Hepatocyte (in vitro differentiated cells): ENCODE data around the gene DCAF4. TPM values are rescaled to one million over a fixed set of nuclear protein-coding genes. Genes with fewer than 3 reads are reported as not detected.

Source experiments
- DNase-seq: peaks from one replicate; pipeline ENCODE4 v3.0.0-alpha.2; 2016; ENCODE audit warnings: low spot score
- H2AFZ ChIP-seq: fragments of 200-600 bp; sonication (generic); 2 replicates; pipeline ENCODE4 v1.6.0; 2016; ENCODE audit warnings: antibody characterized with exemption, mild to moderate bottlenecking
- H3K27ac ChIP-seq: fragments of 200-600 bp; sonication (generic); 2 replicates; pipeline ENCODE4 v1.5.1; 2016; ENCODE audit warnings: mild to moderate bottlenecking
- H3K27me3 ChIP-seq: fragments of 200-600 bp; sonication (generic); 2 replicates; pipeline ENCODE4 v1.6.1; 2016
- H3K36me3 ChIP-seq: fragments of 200-600 bp; sonication (generic); replicated peaks from 2 replicates; pipeline ENCODE4 v1.5.1; 2016; ENCODE audit warnings: low read depth; ENCODE audit not compliant: insufficient read depth
- H3K4me1 ChIP-seq: fragments of 200-600 bp; sonication (generic); 2 replicates; pipeline ENCODE4 v1.5.1; 2016; ENCODE audit warnings: mild to moderate bottlenecking, moderate library complexity; ENCODE audit not compliant: insufficient read depth
- H3K4me2 ChIP-seq: fragments of 200-600 bp; sonication (generic); 2 replicates; pipeline ENCODE4 v1.6.0; 2016
- H3K4me3 ChIP-seq: fragments of 200-600 bp; sonication (generic); 2 replicates; pipeline ENCODE4 v1.5.1; 2016; ENCODE audit warnings: mild to moderate bottlenecking
- H3K79me2 ChIP-seq: fragments of 200-600 bp; sonication (generic); 2 replicates; pipeline ENCODE4 v1.6.0; 2017; ENCODE audit warnings: mild to moderate bottlenecking
- H3K9me2 ChIP-seq: fragments of 200-600 bp; sonication (generic); replicated peaks from 2 replicates; pipeline ENCODE4 v1.6.0; 2017; ENCODE audit warnings: mild to moderate bottlenecking; ENCODE audit not compliant: insufficient read depth
- H3K9me3 ChIP-seq: fragments of 200-600 bp; sonication (generic); 2 replicates; pipeline ENCODE4 v1.5.1; 2016; ENCODE audit warnings: low read depth, mild to moderate bottlenecking
- H4K20me1 ChIP-seq: fragments of 200-600 bp; sonication (generic); 2 replicates; pipeline ENCODE4 v1.6.0; 2016; ENCODE audit warnings: mild to moderate bottlenecking; ENCODE audit not compliant: insufficient read depth, poor library complexity, severe bottlenecking
- CTCF ChIP-seq: fragments of 200-600 bp; sonication (generic); IDR thresholded peaks from 2 replicates; pipeline ENCODE4 v1.5.1; 2016; ENCODE audit warnings: antibody characterized with exemption, mild to moderate bottlenecking; ENCODE audit not compliant: poor library complexity
- EZH2 ChIP-seq: fragments of 200-600 bp; sonication (generic); IDR thresholded peaks from 2 replicates; pipeline ENCODE4 v1.6.1; 2016; ENCODE audit warnings: antibody characterized with exemption, mild to moderate bottlenecking, borderline replicate concordance
- EZH2phosphoT487 ChIP-seq: fragments of 200-600 bp; sonication (generic); IDR thresholded peaks from one replicate; pipeline ENCODE4 v1.6.1; 2018; ENCODE audit warnings: antibody characterized with exemption, mild to moderate bottlenecking, low read depth, moderate library complexity; ENCODE audit not compliant: unreplicated experiment, severe bottlenecking
- WGBS: methylation state at CpG from one replicate; pipeline ENCODE4 v1.1.6; 2016; ENCODE audit warnings: low lambda C conversion rate; ENCODE audit errors: missing lambda C conversion rate; 5-methylcytosine and 5-hydroxymethylcytosine counted together
- polyA plus RNA-seq: library from polyadenylated mRNA; unstranded; fragments of >200 nt; fragmentation: Nextera tagmentation; extraction: Ambion mirVana; gene quantifications from 2 replicates; pipeline ENCODE4 v1.2.1, GENCODE V29; 2016
- total RNA-seq: library from RNA; depleted of rRNA; stranded (reverse); fragments of >200 nt; gene quantifications from 2 replicates; pipeline ENCODE4 v1.2.3, GENCODE V29; 2014

DCAF4 gene
- total and polyA plus RNA-seq, 2 experiments from 2014 or later: 8.5 to 21.6 TPM

GRCh38 chr14:72925815-72926291, 411 bp upstream of the DCAF4 start:
- H3K27ac ChIP-seq: peak overlapping the region; percentile 63

DNA sequence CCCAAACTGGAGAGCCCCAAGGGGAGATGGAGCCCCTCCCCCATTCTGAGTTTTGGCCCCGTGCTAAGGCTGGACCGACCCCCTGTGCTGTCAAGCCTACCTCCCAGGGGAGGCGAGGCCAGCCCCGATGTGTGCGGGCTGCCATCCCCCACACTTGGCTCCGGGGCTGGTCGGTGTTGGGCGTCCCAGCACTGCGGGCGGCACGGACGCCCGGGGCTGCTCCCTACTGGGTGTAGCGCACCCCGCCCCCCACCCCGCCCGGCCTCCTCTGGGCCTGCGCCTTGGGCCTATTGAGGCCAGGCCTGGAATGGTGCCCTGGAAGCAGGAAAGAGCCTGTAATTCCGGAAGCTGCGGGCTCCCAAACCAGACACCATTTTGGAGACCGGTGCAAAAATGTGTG, 2.6 kb downstream of the DCAF4 start:
- Histone ChIP-seq H3K36me3 (no peaks in the 10 kb centered on the region), H2AFZ (no peak overlapping the region), H3K27ac (no peak overlapping the region), H3K4me3 (no peak overlapping the region), H3K4me2 (no peak overlapping the region), H3K27me3 (no peaks in the 10 kb centered on the region), H3K9me3 (no peaks in the 10 kb centered on the region), H3K9me2 (no peaks in the 10 kb centered on the region), H3K79me2 (peaks cover 55% of the 10 kb centered on the region), H4K20me1 (no peaks in the 10 kb centered on the region), H3K4me1 (no peaks in the 10 kb centered on the region)
- DNase-seq: no peak
- WGBS: 96% methylated on average over 20 of the region's 21 CpGs
- TF ChIP-seq EZH2phosphoT487 (no peak), CTCF (no peak), EZH2 (no peak)

More at GRCh38 chr14:72925815-72926291, 411 bp upstream of the DCAF4 start:
- no peaks in the 10 kb centered on the region for H3K9me3 ChIP-seq
- peak overlapping the region; percentile 50 for H2AFZ ChIP-seq
- H3K9me2 ChIP-seq: no peaks in the 10 kb centered on the region
- no peak for DNase-seq
- peak overlapping the region; percentile 80 for H3K4me2 ChIP-seq
- H3K4me3 ChIP-seq: peak overlapping the region; percentile 22
- no peaks in the 10 kb centered on the region for H4K20me1 ChIP-seq
- H3K27me3 ChIP-seq: no peaks in the 10 kb centered on the region
- H3K36me3 ChIP-seq: no peaks in the 10 kb centered on the region
- TF ChIP-seq EZH2: no peak
- TF ChIP-seq CTCF: no peak
- no peak for TF ChIP-seq EZH2phosphoT487
- H3K4me1 ChIP-seq: no peaks in the 10 kb centered on the region
- 8% methylated on average over 28 of the region's 33 CpGs for WGBS
- peaks cover 27% of the 10 kb centered on the region for H3K79me2 ChIP-seq

GRCh38 chr14:72929316-72930080, 3.2 kb downstream of the DCAF4 start:
- no peaks in the 10 kb centered on the region for H3K9me3 ChIP-seq
- no peak overlapping the region for H3K27ac ChIP-seq
- no peaks in the 10 kb centered on the region for H3K4me1 ChIP-seq
- no peaks in the 10 kb centered on the region for H3K27me3 ChIP-seq
- H3K79me2 ChIP-seq: peaks cover 56% of the 10 kb centered on the region
- WGBS: 97% methylated on average over 43 of the region's 43 CpGs
- TF ChIP-seq EZH2phosphoT487 (no peak), CTCF (no peak), EZH2 (no peak)
- no peak overlapping the region for H3K4me2 ChIP-seq
- DNase-seq: no peak
- no peak overlapping the region for H3K4me3 ChIP-seq
- H2AFZ ChIP-seq: no peak overlapping the region
- no peaks in the 10 kb centered on the region for H4K20me1 ChIP-seq
- H3K36me3 ChIP-seq: no peaks in the 10 kb centered on the region
- H3K9me2 ChIP-seq: no peaks in the 10 kb centered on the region
